Stomach (tissue), 4 donors: Measurements from ENCODE around the gene LHX1.

Experiments
- CTCF ChIP-seq, 7 experiments: fragments of 450-650 bp in 4 of 7; fragments of 200-600 bp in 3 of 7; sonication (generic) in 3 of 7; IDR thresholded peaks; one replicate each; pipeline ENCODE4 v1.5.1; 2016 to 2019; ENCODE audit warnings: antibody characterized with exemption in 7 of 7, control low read depth in 2 of 7, mild to moderate bottlenecking in 1 of 7
- POLR2AphosphoS5 ChIP-seq, 3 donors: sonication (generic); formaldehyde crosslinking; IDR thresholded peaks; one replicate each; pipeline ENCODE4 v1.6.1; 2016; ENCODE audit warnings: antibody characterized with exemption in 3 of 3

- no peak for TF ChIP-seq POLR2AphosphoS5 (IDR thresholded peaks at IDR 0.05)
- no peak for TF ChIP-seq CTCF (IDR thresholded peaks at IDR 0.05)
These were observed 7.9 kb downstream of the LHX1 start for GRCh38 chr17:36945140-36945539.
